ENCODE measurements around the gene ONECUT1. TPM values are rescaled to one million over a fixed set of nuclear protein-coding genes. Genes with fewer than 3 reads are reported as not detected.

ONECUT1 gene
- total and polyA plus RNA-seq, 2 of the 8 experiments (the other 6 are each of a cell fraction or from before 2014, with no cell fraction given), result 0.65 to 6.4 TPM

DNA sequence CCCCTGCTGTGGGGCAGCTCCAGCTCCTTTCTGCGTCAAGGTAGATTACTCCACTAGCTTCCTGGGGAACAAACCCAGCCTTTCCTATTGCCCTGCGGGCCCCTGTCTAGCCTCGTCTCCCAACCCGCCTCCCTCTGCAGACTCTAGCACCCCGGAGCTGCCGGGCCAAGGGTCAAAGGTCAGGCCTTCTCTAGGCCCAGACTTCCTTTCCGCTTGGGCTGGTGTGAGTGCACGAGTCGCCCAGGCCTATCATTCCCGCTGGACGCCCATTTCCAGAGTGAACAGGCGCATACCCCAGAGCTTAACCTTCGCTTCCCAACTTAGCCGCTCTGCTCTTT lies 11.6 kb upstream of the ONECUT1 start:
- POLR2A ChIA-PET (ENCODE audit: partially characterized antibody), result interaction anchor here (14.4 kb wide), 1 partner anchor 13 kb away, joined by 225 read pairs; the partner anchor contains the start of gene ONECUT1
- CTCF ChIA-PET (ENCODE audit: partially characterized antibody), result interaction anchor here (0.7 to 13.4 kb wide), 2 partner anchors 8 to 16 kb away, joined by 3 to 182 read pairs; partner anchors contain the start of gene ONECUT1
- H3K4me3 ChIP-seq (ENCODE audit: extremely low read depth in 1 of 4, insufficient read depth in 2 of 4, low read depth in 3 of 4, low read length in 4 of 4), result no peak overlapping the region
- H2BK5ac ChIP-seq (ENCODE audit: low read depth, low read length), result 0 out of 2 replicates have a peak overlapping the region, but pooled peaks have one; percentile 21
- no peak overlapping the region for H2AFZ ChIP-seq (ENCODE audit: low read length)
- H2BK120ac ChIP-seq (replicated peaks; ENCODE audit: low read depth, low read length), result no peak overlapping the region
- H2AK5ac ChIP-seq (ENCODE audit: low read depth, low read length), result no peak overlapping the region; the same call in 1 of the 2 replicates
- no peak overlapping the region for H3K14ac ChIP-seq (ENCODE audit: insufficient read length)
- H3K9ac ChIP-seq (replicated peaks in 1 of 4; ENCODE audit: extremely low read depth in 1 of 4, low read depth in 3 of 4, low read length in 3 of 4), result no peak overlapping the region
- H3K9me3 ChIP-seq (ENCODE audit: insufficient read depth in 2 of 2, low read depth in 1 of 2, low read length in 1 of 2), result peaks cover 0 to 7% of the 10 kb centered on the region in 2 experiments; a peak in 1 of 4 replicates
- H3K4me2 ChIP-seq (ENCODE audit: insufficient read depth in 1 of 2, low read depth in 2 of 2, low read length in 2 of 2), result 0 out of 4 replicates have a peak overlapping the region, but pooled peaks of 1 of the 2 experiments have one; percentile 27
- H3K27me3 ChIP-seq (replicated peaks in 1 of 4; ENCODE audit: control insufficient read depth in 3 of 4, extremely low read depth in 1 of 4, insufficient read depth in 3 of 4, low read length in 3 of 4), result peaks cover 29 to 78% (median 68%) of the 10 kb centered on the region in 4 experiments
- H3K56ac ChIP-seq (replicated peaks; ENCODE audit: insufficient read length, low read depth, low read length), result no peak overlapping the region
- no peaks in the 10 kb centered on the region; a peak in 1 of 8 replicates for H3K36me3 ChIP-seq (ENCODE audit: control insufficient read depth in 2 of 4, insufficient read depth in 4 of 4, low read length in 3 of 4)
- 0 out of 2 replicates have a peak overlapping the region, but pooled peaks have one; percentile 9 for H4K8ac ChIP-seq (ENCODE audit: extremely low read depth, insufficient read depth, low read length)
- no peak overlapping the region; the same call in 1 of the 2 replicates for H2BK12ac ChIP-seq (ENCODE audit: low read depth, low read length)
- H3K23me2 ChIP-seq (ENCODE audit: low read depth, low read length), result peaks cover 21% of the 10 kb centered on the region
- H4K91ac ChIP-seq (replicated peaks; ENCODE audit: insufficient read length, low read length), result no peak overlapping the region
- WGBS, 2 experiments (ENCODE audit: extremely low coverage in 1 of 2, insufficient coverage in 1 of 2, insufficient read length in 1 of 2, insufficient replicate concordance in 2 of 2, low coverage in 1 of 2, low lambda C conversion rate in 2 of 2, missing lambda C conversion rate in 1 of 2), result 56% methylated on average over 14 of the region's 14 CpGs; no CpG with 5 or more reads in 1 of the 2 experiments
- H4K20me1 ChIP-seq (replicated peaks in 1 of 2; ENCODE audit: control insufficient read depth in 1 of 2, insufficient read depth in 2 of 2, low read length in 2 of 2), result peaks cover 17 to 26% of the 10 kb centered on the region in 2 experiments
- H3K27ac ChIP-seq (ENCODE audit: low read depth, low read length), result no peak overlapping the region
- no peak overlapping the region for H3K4ac ChIP-seq (replicated peaks; ENCODE audit: insufficient read length, low read depth, low read length)
- H3K79me1 ChIP-seq (ENCODE audit: low read depth, low read length), result no peaks in the 10 kb centered on the region
- no peak for DNase-seq (ENCODE audit: low read depth in 1 of 2, low spot score in 2 of 2)
- H3K4me1 ChIP-seq (replicated peaks in 1 of 4; ENCODE audit: control insufficient read depth in 3 of 4, insufficient read depth in 4 of 4, low read length in 3 of 4), result peaks cover 16 to 52% (median 27%) of the 10 kb centered on the region in 4 experiments
- no peak overlapping the region for H3K23ac ChIP-seq (ENCODE audit: insufficient read length)
- peaks cover 0 to 19% of the 10 kb centered on the region in 2 experiments; a peak in 2 of 4 replicates for H3K79me2 ChIP-seq (ENCODE audit: control insufficient read depth in 1 of 2, insufficient read depth in 2 of 2, low read length in 2 of 2)
- no peak overlapping the region for H4K5ac ChIP-seq (ENCODE audit: insufficient read length, low read depth, low read length)
- H2BK15ac ChIP-seq (ENCODE audit: low read length), result no peak overlapping the region
- no peak overlapping the region for H2BK20ac ChIP-seq (ENCODE audit: low read length)
- FAIRE-seq, result no peak
- H3K18ac ChIP-seq (ENCODE audit: extremely low read depth, low read length), result no peak overlapping the region
- TF ChIP-seq BACH1 (IDR thresholded peaks at IDR 0.05; ENCODE audit: low read length) (no peak), ZNF274 (IDR thresholded peaks at IDR 0.05; ENCODE audit: borderline replicate concordance, extremely low read depth, low read length) (no peak), CREB1 (IDR thresholded peaks at IDR 0.05) (no peak), BCL11A (IDR thresholded peaks at IDR 0.05; ENCODE audit: low read depth in 2 of 2, low read length in 2 of 2) (no peak)
- TF ChIP-seq, protein P1, sequence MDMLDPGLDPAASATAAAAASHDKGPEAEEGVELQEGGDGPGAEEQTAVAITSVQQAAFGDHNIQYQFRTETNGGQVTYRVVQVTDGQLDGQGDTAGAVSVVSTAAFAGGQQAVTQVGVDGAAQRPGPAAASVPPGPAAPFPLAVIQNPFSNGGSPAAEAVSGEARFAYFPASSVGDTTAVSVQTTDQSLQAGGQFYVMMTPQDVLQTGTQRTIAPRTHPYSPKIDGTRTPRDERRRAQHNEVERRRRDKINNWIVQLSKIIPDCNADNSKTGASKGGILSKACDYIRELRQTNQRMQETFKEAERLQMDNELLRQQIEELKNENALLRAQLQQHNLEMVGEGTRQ (IDR thresholded peaks at IDR 0.05; ENCODE audit: low read length), result no peak
